Measurements from ENCODE around the gene ARIH2. TPM values are rescaled to one million over a fixed set of nuclear protein-coding genes. Genes with fewer than 3 reads are reported as not detected.

Gene ARIH2
- total and polyA plus RNA-seq, 2 donors (not counting 3 experiments of a cell fraction or from before 2014, with no cell fraction given) = 59.7 to 85.5 TPM

DNA sequence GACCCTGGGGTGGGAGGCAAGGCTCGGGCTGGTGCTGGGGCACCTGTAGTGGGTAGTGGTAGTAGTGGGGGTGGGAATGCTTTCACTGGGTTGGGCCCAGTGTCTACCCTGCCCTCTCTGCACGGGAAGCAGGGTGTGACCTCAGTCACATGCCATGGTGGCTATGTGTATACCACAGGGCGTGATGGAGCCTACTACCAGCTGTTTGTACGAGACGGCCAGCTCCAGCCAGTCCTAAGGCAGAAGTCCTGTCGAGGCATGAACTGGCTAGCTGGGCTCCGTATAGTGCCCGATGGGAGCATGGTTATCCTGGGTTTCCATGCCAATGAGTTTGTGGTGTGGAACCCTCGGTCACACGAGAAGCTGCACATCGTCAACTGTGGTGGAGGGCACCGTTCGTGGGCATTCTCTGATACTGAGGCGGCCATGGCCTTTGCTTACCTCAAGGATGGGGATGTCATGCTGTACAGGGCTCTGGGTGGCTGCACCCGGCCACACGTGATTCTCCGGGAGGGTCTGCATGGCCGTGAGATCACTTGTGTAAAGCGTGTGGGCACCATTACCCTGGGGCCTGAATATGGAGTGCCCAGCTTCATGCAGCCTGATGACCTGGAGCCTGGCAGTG, 94.6 kb downstream of the ARIH2 start:
- Histone ChIP-seq H3K27me3 (ENCODE audit: control insufficient read depth in 2 of 2, insufficient read depth in 2 of 2, low read length in 2 of 2) (no peaks in the 10 kb centered on the region), H3K9me3 (replicated peaks; ENCODE audit: control insufficient read depth, insufficient read depth, low read length) (no peaks in the 10 kb centered on the region), H4K20me1 (replicated peaks; ENCODE audit: control insufficient read depth, extremely low read depth, insufficient read depth, low read length) (no peaks in the 10 kb centered on the region), H3K79me2 (ENCODE audit: control insufficient read depth, insufficient read depth, low read length) (peaks cover 31% of the 10 kb centered on the region), H3K9ac (replicated peaks; ENCODE audit: extremely low read depth, insufficient read depth, low read length) (no peak overlapping the region), H3K9me1 (replicated peaks; ENCODE audit: control insufficient read depth, extremely low read depth, insufficient read depth, low read length) (no peaks in the 10 kb centered on the region), H3K36me3 (ENCODE audit: control insufficient read depth in 2 of 2, extremely low read depth in 1 of 2, insufficient read depth in 2 of 2, low read length in 2 of 2) (peaks cover 5 to 51% of the 10 kb centered on the region in 2 experiments), H3K4me1 (ENCODE audit: control insufficient read depth, extremely low read depth, insufficient read depth, low read length) (peaks cover 12% of the 10 kb centered on the region), H2AFZ (ENCODE audit: low read depth, low read length) (no peak overlapping the region), H3K4me2 (ENCODE audit: insufficient read depth, low read length) (no peak overlapping the region), H3K27ac (ENCODE audit: insufficient read depth, low read depth, low read length) (no peak overlapping the region), H3K4me3 (replicated peaks in 1 of 3; ENCODE audit: insufficient read depth in 1 of 3, low read depth in 1 of 3, low read length in 3 of 3) (no peak overlapping the region)
- intact Hi-C loops (cut with micrococcal nuclease) = no loop called here
- no peak for FAIRE-seq
- CTCF ChIA-PET = interaction anchor here (1.0 to 12.8 kb wide), 5 partner anchors 8 to 436 kb away, joined by 3 to 254 read pairs (median 4); partner anchors contain the start of genes NDUFAF3 and P4HTM
- POLR2A ChIA-PET = interaction anchor here (1.1 kb wide), 1 partner anchor 9 kb away, joined by 3 read pairs; the partner anchor contains the start of gene NDUFAF3
- no TSS peak for BruUV-seq (replicated peaks)
- TF ChIP-seq POLR2A (IDR thresholded peaks at IDR 0.05; ENCODE audit: low read depth, low read length) (no peak), MYC (IDR thresholded peaks at IDR 0.05; ENCODE audit: low read depth, low read length) (no peak), POLR2AphosphoS5 (IDR thresholded peaks at IDR 0.05; ENCODE audit: insufficient read depth, low read depth, low read length) (no peak), EZH2 (IDR thresholded peaks at IDR 0.05; ENCODE audit: borderline replicate concordance, low read depth, low read length, severe bottlenecking) (no peak), GATA2 (IDR thresholded peaks at IDR 0.05; ENCODE audit: insufficient read depth, insufficient read length, low read depth, low read length) (no peak), FOS (IDR thresholded peaks at IDR 0.05; ENCODE audit: borderline replicate concordance, insufficient read depth, low read length) (no peak), JUN (IDR thresholded peaks at IDR 0.05; ENCODE audit: borderline replicate concordance, insufficient read depth, insufficient read length, low read depth) (no peak)
- TF ChIP-seq, protein P1, sequence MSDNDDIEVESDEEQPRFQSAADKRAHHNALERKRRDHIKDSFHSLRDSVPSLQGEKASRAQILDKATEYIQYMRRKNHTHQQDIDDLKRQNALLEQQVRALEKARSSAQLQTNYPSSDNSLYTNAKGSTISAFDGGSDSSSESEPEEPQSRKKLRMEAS (IDR thresholded peaks at IDR 0.05; ENCODE audit: insufficient read depth, insufficient read length) = no peak
- TF ChIP-seq, protein P2, sequence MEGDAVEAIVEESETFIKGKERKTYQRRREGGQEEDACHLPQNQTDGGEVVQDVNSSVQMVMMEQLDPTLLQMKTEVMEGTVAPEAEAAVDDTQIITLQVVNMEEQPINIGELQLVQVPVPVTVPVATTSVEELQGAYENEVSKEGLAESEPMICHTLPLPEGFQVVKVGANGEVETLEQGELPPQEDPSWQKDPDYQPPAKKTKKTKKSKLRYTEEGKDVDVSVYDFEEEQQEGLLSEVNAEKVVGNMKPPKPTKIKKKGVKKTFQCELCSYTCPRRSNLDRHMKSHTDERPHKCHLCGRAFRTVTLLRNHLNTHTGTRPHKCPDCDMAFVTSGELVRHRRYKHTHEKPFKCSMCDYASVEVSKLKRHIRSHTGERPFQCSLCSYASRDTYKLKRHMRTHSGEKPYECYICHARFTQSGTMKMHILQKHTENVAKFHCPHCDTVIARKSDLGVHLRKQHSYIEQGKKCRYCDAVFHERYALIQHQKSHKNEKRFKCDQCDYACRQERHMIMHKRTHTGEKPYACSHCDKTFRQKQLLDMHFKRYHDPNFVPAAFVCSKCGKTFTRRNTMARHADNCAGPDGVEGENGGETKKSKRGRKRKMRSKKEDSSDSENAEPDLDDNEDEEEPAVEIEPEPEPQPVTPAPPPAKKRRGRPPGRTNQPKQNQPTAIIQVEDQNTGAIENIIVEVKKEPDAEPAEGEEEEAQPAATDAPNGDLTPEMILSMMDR (IDR thresholded peaks at IDR 0.05; ENCODE audit: extremely low read depth in 1 of 2, insufficient read depth in 1 of 2, low read depth in 1 of 2, low read length in 2 of 2) = no peak
- dilution Hi-C loops (cut with MboI; ENCODE audit: extremely low pct_ligation_motif_present, low sequenced_read_pairs) = no loop called here
- no peak for DNase-seq (ENCODE audit: low read depth, low spot score)

Measured in endothelial cell of umbilical vein (primary cell).